Measurements from ENCODE around the gene VAT1. TPM values are rescaled to one million over a fixed set of nuclear protein-coding genes. Genes with fewer than 3 reads are reported as not detected.

Gene VAT1
- total and polyA plus RNA-seq, 9 of the 15 experiments (the other 6 are each of a cell fraction or from before 2014, with no cell fraction given) = 29.4 to 153 (median 66.7) TPM

GRCh38 chr17:43024407-43025289 lies 2.5 kb upstream of the VAT1 start, which contains the start of gene RND2 (continued):
- TF ChIP-seq CUX1 (CRISPR knock-in tag; IDR thresholded peaks at IDR 0.05) (no peak), POLR3G (IDR thresholded peaks at IDR 0.05; ENCODE audit: extremely low read depth, insufficient read length, insufficient replicate concordance) (no peak), ZNF232 (CRISPR knock-in tag; IDR thresholded peaks at IDR 0.05) (no peak), ZNF316 (IDR thresholded peaks at IDR 0.05) (no peak), TOE1 (IDR thresholded peaks at IDR 0.05; ENCODE audit: borderline replicate concordance) (peak; percentile 58; the same call in 1 of the 2 replicates), TOE1 (CRISPR knock-in tag; IDR thresholded peaks at IDR 0.05; ENCODE audit: borderline replicate concordance, low read depth) (no peak), ZNF830 (CRISPR knock-in tag; IDR thresholded peaks at IDR 0.05) (no peak), ZNF780A (CRISPR knock-in tag; IDR thresholded peaks at IDR 0.05) (no peak), PRDM10 (IDR thresholded peaks at IDR 0.05; ENCODE audit: partially characterized antibody) (no peak), KLF1 (tag; IDR thresholded peaks at IDR 0.05) (no peak), NCOA4 (IDR thresholded peaks at IDR 0.05; ENCODE audit: partially characterized antibody) (no peak), SNRNP70 (optimal IDR thresholded peaks at IDR 0.05; ENCODE audit: low read depth, low read length) (no peak), ZNF347 (CRISPR knock-in tag; IDR thresholded peaks at IDR 0.05; ENCODE audit: low read depth) (no peak), CTBP1 (IDR thresholded peaks at IDR 0.05; ENCODE audit: borderline replicate concordance) (peak; percentile 79), TFAP4 (CRISPR knock-in tag; IDR thresholded peaks at IDR 0.05; ENCODE audit: borderline replicate concordance) (peak; percentile 66; the same call in 1 of the 2 replicates), RUNX1 (IDR thresholded peaks at IDR 0.05; ENCODE audit: low read depth) (no peak), SIN3B (IDR thresholded peaks at IDR 0.05; ENCODE audit: low read depth) (no peak), XRCC5 (IDR thresholded peaks at IDR 0.05; ENCODE audit: low read depth, low read length) (no peak), ZNF24 (IDR thresholded peaks at IDR 0.05) (peak; percentile 44; the same call in 1 of the 2 replicates)

All from K562 (cell line).